ENCODE data around the gene KRT16.

- TF ChIP-seq EZH2 (IDR thresholded peaks at IDR 0.05): no peak
- no peak for TF ChIP-seq CTCF (IDR thresholded peaks at IDR 0.05)
Observed at GRCh38 chr17:41617698-41618097, 5.1 kb upstream of the KRT16 start.
